H1 (cell line): Measurements from ENCODE around the gene SNX24.

ENCODE experiments used
- CTCF ChIP-seq, 3 experiments: IDR thresholded peaks; 1 replicate in 2 of 3; 2 replicates in 1 of 3; pipeline versions ENCODE4 v1.5.1 to v1.6.1; 2011; ENCODE audit warnings: low read length in 3 of 3, mild to moderate bottlenecking in 3 of 3, inconsistent platforms in 2 of 3, low read depth in 1 of 3, moderate library complexity in 1 of 3; ENCODE audit not compliant: insufficient read depth in 1 of 3; ENCODE audit errors: control extremely low read depth in 1 of 3
- EGR1 ChIP-seq: IDR thresholded peaks from 2 replicates; pipeline ENCODE4 v1.6.1; 2011; ENCODE audit warnings: low read depth, low read length, borderline replicate concordance
- EP300 ChIP-seq, 2 experiments: IDR thresholded peaks; 1 replicate in 1 of 2; 2 replicates in 1 of 2; pipeline ENCODE4 v1.6.1; 2011 to 2012; ENCODE audit warnings: low read depth in 2 of 2, low read length in 2 of 2, mild to moderate bottlenecking in 2 of 2, borderline replicate concordance in 1 of 2, inconsistent platforms in 1 of 2, moderate library complexity in 1 of 2
- GABPA ChIP-seq: IDR thresholded peaks from 2 replicates; pipeline ENCODE4 v1.6.1; 2011; ENCODE audit warnings: mild to moderate bottlenecking, low read length, moderate library complexity, borderline replicate concordance; ENCODE audit not compliant: insufficient read depth
- MAX ChIP-seq: IDR thresholded peaks from 2 replicates; pipeline ENCODE4 v1.6.1; 2012; ENCODE audit warnings: inconsistent platforms
- RFX5 ChIP-seq: IDR thresholded peaks from 2 replicates; pipeline ENCODE4 v1.6.1; 2011; ENCODE audit warnings: low read depth, low read length, improper control_type of control experiment, borderline replicate concordance
- SIN3A ChIP-seq, 2 experiments: IDR thresholded peaks in 1 of 2; conservative IDR thresholded peaks in 1 of 2; 2 replicates each; pipeline ENCODE4 v1.6.1; 2011 to 2012; ENCODE audit warnings: low read length in 2 of 2, improper control_type of control experiment in 1 of 2, low read depth in 1 of 2, mild to moderate bottlenecking in 1 of 2
- SRF ChIP-seq: IDR thresholded peaks from 2 replicates; pipeline ENCODE4 v1.6.1; 2011; ENCODE audit warnings: mild to moderate bottlenecking, low read depth, low read length, moderate library complexity
- USF2 ChIP-seq: IDR thresholded peaks from 2 replicates; pipeline ENCODE4 v1.6.1; 2011; ENCODE audit warnings: low read length, improper control_type of control experiment
- ZNF274 ChIP-seq: IDR thresholded peaks from 2 replicates; pipeline ENCODE4 v1.7.0; 2012; ENCODE audit warnings: low read length, borderline replicate concordance; ENCODE audit errors: extremely low read depth

- TF ChIP-seq CTCF (IDR thresholded peaks at IDR 0.05; ENCODE audit: control extremely low read depth in 1 of 3, insufficient read depth in 1 of 3, low read depth in 1 of 3, low read length in 3 of 3) (no peak), USF2 (no peak), SIN3A (conservative IDR thresholded peaks at IDR 0.05 in 1 of 2, IDR thresholded peaks at IDR 0.05 in 1 of 2; ENCODE audit: low read depth in 1 of 2, low read length in 2 of 2) (no peak), ZNF274 (no peak), SRF (no peak), MAX (no peak), EP300 (IDR thresholded peaks at IDR 0.05; ENCODE audit: borderline replicate concordance in 1 of 2, low read depth in 2 of 2, low read length in 2 of 2) (no peak), EGR1 (no peak), RFX5 (no peak), GABPA (no peak)
These were observed 112.0 kb downstream of the SNX24 start for GRCh38 chr5:122957457-122957856.
